Heart left ventricle (tissue), 13 donors: Measurements from ENCODE around the gene CHRD.

Source experiments
- POLR2A ChIP-seq, 2 donors: fragments of 450-650 bp; IDR thresholded peaks; one replicate each; pipeline ENCODE4 v1.6.1; 2017; ENCODE audit warnings: antibody characterized with exemption in 2 of 2, mild to moderate bottlenecking in 2 of 2, moderate library complexity in 2 of 2
- TF ChIP-seq, protein P1 (sequence below), 12 donors: fragments of 200-600 bp; sonication (generic) in 4 of 12; IDR thresholded peaks; one replicate each; pipeline versions ENCODE4 v1.5.0 to v1.8.0; 2018 to 2022; ENCODE audit warnings: antibody characterized with exemption in 12 of 12, mild to moderate bottlenecking in 5 of 12
- donor health status: ischemic (EF 13 %, LVEDD 7.1; RV severe dilation, severe dysfunction).
- donor health status: DM: no; HTN: yes; CAD: no.
- donor health status: DM: no; HTN: no; CAD: no.
- donor health status: ischemic (EF 25% LVEDD 6.9; RV normal size, moderate dysfunction).
- donor health status: ischemic (EF 25% LVEDD 5.7; RV mildly dilated, moderate dysfunction).
- donor health status: ischemic (EF 35%, LVEDD 5.7; RV mildly dilated, moderate dysfunction).
- donor health status: nonischemic (EF 11% LVEDD 7.7; RV severe dilation, severe dysfunction).
- donor health status: DM: yes; HTN: yes; CAD: no.
- donor health status: PGD.
- donor health status: ischemic (EF 29% LVEDD 5.4; RV normal size, mild dysfunction).
- donor health status: nonischemic (EF 23%, LVEDD 6.1; RV moderate dilation, normal function).

DNA sequence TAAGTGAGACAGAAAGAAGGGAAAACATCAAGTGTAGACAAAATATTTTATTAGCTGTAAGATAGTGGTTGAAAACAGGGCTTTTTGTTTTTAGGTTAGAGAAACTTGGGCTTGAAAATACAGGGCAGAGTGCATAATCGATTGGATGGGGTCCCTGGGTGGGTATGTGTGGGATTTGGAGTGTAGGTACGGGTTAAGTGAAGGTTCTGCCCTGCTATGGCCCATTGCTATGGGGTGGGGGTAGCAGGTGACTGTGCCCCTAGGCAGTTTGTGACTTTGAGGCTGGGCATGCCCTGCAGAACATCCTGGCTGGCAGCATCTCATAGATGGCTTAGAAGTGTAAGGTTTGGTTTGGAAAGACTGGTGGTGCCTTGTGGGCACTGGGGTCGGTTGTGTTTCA lies 46.2 kb upstream of the CHRD start:
- no peak for TF ChIP-seq POLR2A (IDR thresholded peaks at IDR 0.05)
- TF ChIP-seq, protein P1, sequence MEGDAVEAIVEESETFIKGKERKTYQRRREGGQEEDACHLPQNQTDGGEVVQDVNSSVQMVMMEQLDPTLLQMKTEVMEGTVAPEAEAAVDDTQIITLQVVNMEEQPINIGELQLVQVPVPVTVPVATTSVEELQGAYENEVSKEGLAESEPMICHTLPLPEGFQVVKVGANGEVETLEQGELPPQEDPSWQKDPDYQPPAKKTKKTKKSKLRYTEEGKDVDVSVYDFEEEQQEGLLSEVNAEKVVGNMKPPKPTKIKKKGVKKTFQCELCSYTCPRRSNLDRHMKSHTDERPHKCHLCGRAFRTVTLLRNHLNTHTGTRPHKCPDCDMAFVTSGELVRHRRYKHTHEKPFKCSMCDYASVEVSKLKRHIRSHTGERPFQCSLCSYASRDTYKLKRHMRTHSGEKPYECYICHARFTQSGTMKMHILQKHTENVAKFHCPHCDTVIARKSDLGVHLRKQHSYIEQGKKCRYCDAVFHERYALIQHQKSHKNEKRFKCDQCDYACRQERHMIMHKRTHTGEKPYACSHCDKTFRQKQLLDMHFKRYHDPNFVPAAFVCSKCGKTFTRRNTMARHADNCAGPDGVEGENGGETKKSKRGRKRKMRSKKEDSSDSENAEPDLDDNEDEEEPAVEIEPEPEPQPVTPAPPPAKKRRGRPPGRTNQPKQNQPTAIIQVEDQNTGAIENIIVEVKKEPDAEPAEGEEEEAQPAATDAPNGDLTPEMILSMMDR (IDR thresholded peaks at IDR 0.05) = no peak
